K562 (cell line): Measurements from ENCODE around the gene DNAJC8. TPM values are rescaled to one million over a fixed set of nuclear protein-coding genes. Genes with fewer than 3 reads are reported as not detected.

Source experiments
- AFF4 ChIP-seq: sonication (generic); formaldehyde crosslinking; IDR thresholded peaks from 2 replicates; pipeline ENCODE4 v1.8.0; 2023; ENCODE audit warnings: mild to moderate bottlenecking, missing genetic modification reagents
- BRD9 ChIP-seq: fragments of 450-650 bp; IDR thresholded peaks from 2 replicates; pipeline ENCODE4 v1.6.1; 2018; ENCODE audit warnings: low read depth; ENCODE audit not compliant: partially characterized antibody
- CHAMP1 ChIP-seq: fragments of 450-650 bp; IDR thresholded peaks from 2 replicates; pipeline ENCODE4 v1.6.1; 2016; ENCODE audit warnings: mild to moderate bottlenecking
- HMGN3 ChIP-seq: IDR thresholded peaks from 2 replicates; pipeline ENCODE4 v1.6.1; 2011; ENCODE audit warnings: borderline replicate concordance, low read depth, mild to moderate bottlenecking, mixed read lengths, low read length; ENCODE audit not compliant: insufficient read length; ENCODE audit errors: extremely low read depth
- HMGXB4 ChIP-seq: sonication (generic); formaldehyde crosslinking; IDR thresholded peaks from 2 replicates; pipeline ENCODE4 v1.8.1; 2023; ENCODE audit warnings: mild to moderate bottlenecking, missing genetic modification reagents
- ILK ChIP-seq: fragments of 450-650 bp; IDR thresholded peaks from 2 replicates; pipeline ENCODE4 v1.6.1; 2016; ENCODE audit warnings: missing genetic modification characterization, low read depth, mild to moderate bottlenecking, missing compliant biosample characterization, moderate library complexity, borderline replicate concordance
- KDM1A ChIP-seq, 2 experiments: fragments of 450-650 bp; IDR thresholded peaks; 2 replicates each; pipeline ENCODE4 v1.6.1; 2016; ENCODE audit warnings: mild to moderate bottlenecking in 2 of 2
- KLF6 ChIP-seq: fragments of 250-450 bp; sonication (Bioruptor Pico); IDR thresholded peaks from 2 replicates; pipeline ENCODE4 v1.4.0; 2020; ENCODE audit warnings: mild to moderate bottlenecking, moderate library complexity, borderline replicate concordance
- MCM5 ChIP-seq: fragments of 450-650 bp; IDR thresholded peaks from 2 replicates; pipeline ENCODE4 v1.6.1; 2016; ENCODE audit warnings: low read depth
- POLR2A ChIP-seq: fragments of 450-650 bp; conservative IDR thresholded peaks from 2 replicates; pipeline ENCODE4 v1.6.1; 2016
- RBFOX2 ChIP-seq: fragments of 200-400 bp; formaldehyde crosslinking; IDR thresholded peaks from 2 replicates; pipeline ENCODE4 v1.6.1; 2017; ENCODE audit warnings: low read depth, mild to moderate bottlenecking, low read length, moderate library complexity
- SMAD1 ChIP-seq: fragments of 150-350 bp; IDR thresholded peaks from 2 replicates; pipeline ENCODE4 v1.6.1; 2014; ENCODE audit warnings: low read length, low read depth; ENCODE audit not compliant: partially characterized antibody
- ZHX1 ChIP-seq: fragments of 150-350 bp; conservative IDR thresholded peaks from 2 replicates; pipeline ENCODE4 v1.6.1; 2014; ENCODE audit warnings: low read length
- ZKSCAN8 ChIP-seq: fragments of 200-800 bp; sonication (Bioruptor generic); IDR thresholded peaks from 2 replicates; pipeline ENCODE4 v1.6.1; 2016; ENCODE audit warnings: missing genetic modification characterization, missing compliant biosample characterization
- ZNF696 ChIP-seq: fragments of 250-450 bp; sonication (Bioruptor Pico); conservative IDR thresholded peaks from 2 replicates; pipeline ENCODE4 v1.4.0; 2020; ENCODE audit warnings: mild to moderate bottlenecking, moderate library complexity
- polyA plus RNA-seq, 8 experiments: library from polyadenylated mRNA; depleted of rRNA in 4 of 8; stranded (reverse) in 5 of 8; unstranded in 3 of 8; fragments of >200 nt; fragmentation: Nextera tagmentation in 2 of 8; fragmentation: Illumina TruSeq in 1 of 8; extraction: Ambion mirVana in 2 of 8; extraction: Trizol in 1 of 8; gene quantifications; 2 replicates each; pipeline versions ENCODE4 v1.2.1 to v1.2.3, GENCODE V29; 2011 to 2014; ENCODE audit warnings: inconsistent platforms in 1 of 8, missing spikeins in 1 of 8
- total RNA-seq, 7 experiments: library from RNA; depleted of rRNA in 6 of 7; stranded (reverse); fragments of >200 nt in 6 of 7; fragmentation: Illumina TruSeq in 2 of 7; extraction: Trizol in 2 of 7; gene quantifications; 2 replicates each; pipeline versions ENCODE4 v1.2.1 to v1.2.3, GENCODE V29; 2011 to 2021; ENCODE audit warnings: low replicate concordance in 1 of 7

DNAJC8 gene
- total and polyA plus RNA-seq, 9 of the 15 experiments (the other 6 are each of a cell fraction or from before 2014, with no cell fraction given): 143 to 508 (median 209) TPM

GRCh38 chr1:28281608-28282425 is 49.0 kb upstream of the DNAJC8 start (continued):
- TF ChIP-seq RBFOX2 (peak; percentile 30; the same call in 1 of the 2 replicates), ZKSCAN8 (CRISPR knock-in tag) (no peak), ZHX1 (no peak), AFF4 (CRISPR knock-in tag) (0 out of 2 replicates have a peak, but pooled peaks have one; percentile 47), ILK (tag) (no peak), MCM5 (no peak), SMAD1 (no peak), KDM1A (IDR thresholded peaks at IDR 0.05) (no peak), KLF6 (no peak), HMGXB4 (CRISPR knock-in tag) (no peak), CHAMP1 (no peak), ZNF696 (CRISPR knock-in tag) (no peak), BRD9 (no peak), HMGN3 (no peak), POLR2A (no peak)
